Neutrophil (primary cell): Measurements from ENCODE around the gene FBXL17.

Source experiments
- H3K27ac ChIP-seq: fragments of 200-600 bp; sonication (generic); 2 replicates; pipeline ENCODE4 v1.5.1; 2016; ENCODE audit warnings: mild to moderate bottlenecking, moderate library complexity
- H3K27me3 ChIP-seq: fragments of 200-600 bp; sonication (generic); 2 replicates; pipeline ENCODE4 v1.6.0; 2016; ENCODE audit warnings: mild to moderate bottlenecking
- H3K36me3 ChIP-seq: fragments of 200-600 bp; sonication (generic); 2 replicates; pipeline ENCODE4 v1.5.1; 2017
- H3K4me1 ChIP-seq, 2 experiments: fragments of 200-600 bp in 1 of 2; sonication (generic) in 1 of 2; 1 replicate in 1 of 2; 2 replicates in 1 of 2; pipeline versions ENCODE4 v1.5.1 to v1.6.1; 2013 to 2016; ENCODE audit warnings: low read depth in 1 of 2, low read length in 1 of 2, mild to moderate bottlenecking in 1 of 2, moderate library complexity in 1 of 2; ENCODE audit not compliant: control insufficient read depth in 1 of 2, insufficient read depth in 1 of 2
- H3K4me3 ChIP-seq, 2 experiments: fragments of 200-600 bp in 1 of 2; sonication (generic) in 1 of 2; 1 replicate in 1 of 2; 2 replicates in 1 of 2; pipeline ENCODE4 v1.5.1; 2013 to 2016; ENCODE audit warnings: low read depth in 1 of 2, low read length in 1 of 2, mild to moderate bottlenecking in 1 of 2, moderate library complexity in 1 of 2
- H3K9me3 ChIP-seq: fragments of 200-600 bp; sonication (generic); 2 replicates; pipeline ENCODE4 v1.5.1; 2016
- TF ChIP-seq, protein P1 (sequence below): fragments of 200-600 bp; sonication (generic); IDR thresholded peaks from 2 replicates; pipeline ENCODE4 v1.5.1; 2016; ENCODE audit warnings: antibody characterized with exemption

The FBXL17 gene

DNA sequence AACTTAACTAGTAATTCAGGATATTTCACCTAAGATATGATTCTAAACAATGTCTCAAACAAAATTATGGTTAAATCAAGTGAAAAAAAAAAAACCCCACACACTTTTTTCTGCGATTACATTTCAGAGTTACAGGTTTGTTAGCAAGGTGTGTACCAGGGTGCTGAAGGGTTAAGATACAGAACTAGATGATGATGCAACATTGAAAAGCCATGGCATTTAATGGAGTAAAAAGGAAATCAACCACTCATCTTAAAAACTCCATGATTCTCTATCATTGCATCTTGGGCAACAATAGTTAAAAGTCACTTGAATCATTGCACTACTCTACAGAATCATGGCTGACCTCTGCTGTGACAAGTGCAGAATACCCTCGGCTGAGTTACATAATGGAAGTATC, 440.9 kb downstream of the FBXL17 start:
- no peak overlapping the region for H3K27ac ChIP-seq
- H3K36me3 ChIP-seq = no peaks in the 10 kb centered on the region
- H3K4me1 ChIP-seq = no peaks in the 10 kb centered on the region
- TF ChIP-seq, protein P1, sequence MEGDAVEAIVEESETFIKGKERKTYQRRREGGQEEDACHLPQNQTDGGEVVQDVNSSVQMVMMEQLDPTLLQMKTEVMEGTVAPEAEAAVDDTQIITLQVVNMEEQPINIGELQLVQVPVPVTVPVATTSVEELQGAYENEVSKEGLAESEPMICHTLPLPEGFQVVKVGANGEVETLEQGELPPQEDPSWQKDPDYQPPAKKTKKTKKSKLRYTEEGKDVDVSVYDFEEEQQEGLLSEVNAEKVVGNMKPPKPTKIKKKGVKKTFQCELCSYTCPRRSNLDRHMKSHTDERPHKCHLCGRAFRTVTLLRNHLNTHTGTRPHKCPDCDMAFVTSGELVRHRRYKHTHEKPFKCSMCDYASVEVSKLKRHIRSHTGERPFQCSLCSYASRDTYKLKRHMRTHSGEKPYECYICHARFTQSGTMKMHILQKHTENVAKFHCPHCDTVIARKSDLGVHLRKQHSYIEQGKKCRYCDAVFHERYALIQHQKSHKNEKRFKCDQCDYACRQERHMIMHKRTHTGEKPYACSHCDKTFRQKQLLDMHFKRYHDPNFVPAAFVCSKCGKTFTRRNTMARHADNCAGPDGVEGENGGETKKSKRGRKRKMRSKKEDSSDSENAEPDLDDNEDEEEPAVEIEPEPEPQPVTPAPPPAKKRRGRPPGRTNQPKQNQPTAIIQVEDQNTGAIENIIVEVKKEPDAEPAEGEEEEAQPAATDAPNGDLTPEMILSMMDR = no peak
- no peaks in the 10 kb centered on the region for H3K9me3 ChIP-seq
- no peak overlapping the region for H3K4me3 ChIP-seq
- no peaks in the 10 kb centered on the region for H3K27me3 ChIP-seq

- no peaks in the 10 kb centered on the region for H3K9me3 ChIP-seq
- no peaks in the 10 kb centered on the region for H3K27me3 ChIP-seq
- H3K4me3 ChIP-seq = no peak overlapping the region
- no peaks in the 10 kb centered on the region for H3K4me1 ChIP-seq
- TF ChIP-seq, protein P1 = no peak
- H3K36me3 ChIP-seq = no peaks in the 10 kb centered on the region
- no peak overlapping the region for H3K27ac ChIP-seq
Observed at GRCh38 chr5:107937651-107938355, 444.1 kb downstream of the FBXL17 start.

DNA sequence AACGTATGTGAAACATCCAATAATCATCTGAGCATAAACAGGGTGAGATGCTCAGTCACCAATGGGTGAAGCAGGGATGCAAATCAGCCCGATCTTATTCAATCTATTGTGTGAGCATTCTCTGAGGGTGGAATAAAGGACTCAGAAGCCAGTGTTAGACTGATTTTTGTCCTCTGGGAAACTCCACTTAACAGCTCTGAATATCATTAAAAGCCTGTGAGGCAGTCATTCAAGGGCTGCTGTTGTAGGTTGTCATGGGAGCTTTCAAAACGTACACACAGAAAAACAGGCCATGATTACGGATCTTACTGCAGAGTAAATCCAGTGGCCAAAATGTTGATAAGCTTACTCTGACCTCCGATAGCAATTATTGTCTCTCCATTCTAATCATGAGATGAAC, 444.7 kb downstream of the FBXL17 start:
- TF ChIP-seq, protein P1 = no peak
- H3K36me3 ChIP-seq = no peaks in the 10 kb centered on the region

GRCh38 chr5:107936515-107936914, 445.4 kb downstream of the FBXL17 start:
- Histone ChIP-seq H3K27ac (no peak overlapping the region), H3K9me3 (no peaks in the 10 kb centered on the region), H3K4me1 (no peaks in the 10 kb centered on the region), H3K27me3 (no peaks in the 10 kb centered on the region), H3K36me3 (no peaks in the 10 kb centered on the region), H3K4me3 (no peak overlapping the region)
- TF ChIP-seq, protein P1 = no peak

More for the DNA sequence above, 444.7 kb downstream of the FBXL17 start:
- Histone ChIP-seq H3K4me3 (no peak overlapping the region), H3K4me1 (no peaks in the 10 kb centered on the region), H3K9me3 (no peaks in the 10 kb centered on the region), H3K27ac (no peak overlapping the region), H3K27me3 (no peaks in the 10 kb centered on the region)

DNA sequence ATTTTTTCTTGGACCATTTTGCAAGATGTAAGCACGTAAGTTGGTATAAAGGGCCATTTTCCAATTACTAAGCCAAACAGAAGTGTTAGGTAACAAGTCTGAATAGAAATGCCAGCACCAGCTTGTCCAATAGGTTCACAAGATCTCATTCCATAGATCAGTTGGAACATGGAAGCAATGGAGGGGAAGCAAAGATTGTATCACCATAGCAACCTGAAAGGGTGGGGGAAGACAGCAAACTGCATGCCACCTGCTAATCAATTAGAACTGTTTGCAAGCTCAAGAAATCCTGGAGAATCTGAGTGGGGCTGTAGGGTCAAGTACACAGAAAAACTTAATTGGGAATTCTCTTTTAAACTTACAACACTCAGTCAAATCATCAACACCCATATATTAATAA, 446.3 kb downstream of the FBXL17 start:
- TF ChIP-seq, protein P1 = no peak
- H3K4me3 ChIP-seq = no peak overlapping the region
- H3K36me3 ChIP-seq = no peaks in the 10 kb centered on the region
- no peaks in the 10 kb centered on the region for H3K9me3 ChIP-seq
- H3K27me3 ChIP-seq = no peaks in the 10 kb centered on the region
- H3K27ac ChIP-seq = no peak overlapping the region
- no peaks in the 10 kb centered on the region for H3K4me1 ChIP-seq
